Lower leg skin (tissue), 3 donors: Measurements from ENCODE around the gene MAP2K1.

Experiments used
- POLR2A ChIP-seq, 2 donors: fragments of 450-650 bp; IDR thresholded peaks; one replicate each; pipeline ENCODE4 v1.6.1; 2016 to 2017; ENCODE audit warnings: antibody characterized with exemption in 2 of 2, mild to moderate bottlenecking in 1 of 2, moderate library complexity in 1 of 2
- TF ChIP-seq, protein P1 (sequence below), 3 donors: fragments of 450-650 bp; IDR thresholded peaks; one replicate each; pipeline ENCODE4 v1.5.1; 2016; ENCODE audit warnings: antibody characterized with exemption in 3 of 3, mild to moderate bottlenecking in 3 of 3, moderate library complexity in 2 of 3

DNA sequence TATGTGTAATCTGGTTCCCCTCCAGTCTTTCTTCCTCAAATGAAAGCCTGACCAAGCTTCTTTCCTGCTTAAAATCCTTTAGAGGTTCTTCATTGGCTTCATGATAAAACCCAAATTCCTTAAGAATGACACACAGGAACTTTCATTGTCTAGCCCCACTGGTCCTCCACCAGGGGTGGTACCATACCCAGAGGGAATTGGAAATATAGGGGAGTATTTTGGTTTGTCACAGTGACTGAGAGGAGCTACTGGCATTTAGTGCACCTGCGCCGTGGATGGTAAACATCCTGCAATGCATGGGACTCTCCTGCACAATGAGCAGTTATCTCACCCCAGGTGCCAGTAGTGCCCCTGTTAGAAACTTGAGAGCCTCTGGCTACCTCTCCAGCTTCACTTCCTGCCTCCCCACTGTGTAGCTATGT lies 129.2 kb downstream of the MAP2K1 start:
- no peak for TF ChIP-seq POLR2A (IDR thresholded peaks at IDR 0.05)
- TF ChIP-seq, protein P1, sequence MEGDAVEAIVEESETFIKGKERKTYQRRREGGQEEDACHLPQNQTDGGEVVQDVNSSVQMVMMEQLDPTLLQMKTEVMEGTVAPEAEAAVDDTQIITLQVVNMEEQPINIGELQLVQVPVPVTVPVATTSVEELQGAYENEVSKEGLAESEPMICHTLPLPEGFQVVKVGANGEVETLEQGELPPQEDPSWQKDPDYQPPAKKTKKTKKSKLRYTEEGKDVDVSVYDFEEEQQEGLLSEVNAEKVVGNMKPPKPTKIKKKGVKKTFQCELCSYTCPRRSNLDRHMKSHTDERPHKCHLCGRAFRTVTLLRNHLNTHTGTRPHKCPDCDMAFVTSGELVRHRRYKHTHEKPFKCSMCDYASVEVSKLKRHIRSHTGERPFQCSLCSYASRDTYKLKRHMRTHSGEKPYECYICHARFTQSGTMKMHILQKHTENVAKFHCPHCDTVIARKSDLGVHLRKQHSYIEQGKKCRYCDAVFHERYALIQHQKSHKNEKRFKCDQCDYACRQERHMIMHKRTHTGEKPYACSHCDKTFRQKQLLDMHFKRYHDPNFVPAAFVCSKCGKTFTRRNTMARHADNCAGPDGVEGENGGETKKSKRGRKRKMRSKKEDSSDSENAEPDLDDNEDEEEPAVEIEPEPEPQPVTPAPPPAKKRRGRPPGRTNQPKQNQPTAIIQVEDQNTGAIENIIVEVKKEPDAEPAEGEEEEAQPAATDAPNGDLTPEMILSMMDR (IDR thresholded peaks at IDR 0.05) = no peak
